NCI-H1105 treated with DMSO at 0.1 percent for 48 hours (cell line): ENCODE data around the gene PLXNA2.
A peak's percentile ranks its signal among the peaks of the same experiment; 100 is the strongest.

ENCODE experiments used
- DNase-seq: peaks from one replicate; lab custom pipeline; 2025; lab: John Stamatoyannopoulos, UW

Gene PLXNA2

DNA sequence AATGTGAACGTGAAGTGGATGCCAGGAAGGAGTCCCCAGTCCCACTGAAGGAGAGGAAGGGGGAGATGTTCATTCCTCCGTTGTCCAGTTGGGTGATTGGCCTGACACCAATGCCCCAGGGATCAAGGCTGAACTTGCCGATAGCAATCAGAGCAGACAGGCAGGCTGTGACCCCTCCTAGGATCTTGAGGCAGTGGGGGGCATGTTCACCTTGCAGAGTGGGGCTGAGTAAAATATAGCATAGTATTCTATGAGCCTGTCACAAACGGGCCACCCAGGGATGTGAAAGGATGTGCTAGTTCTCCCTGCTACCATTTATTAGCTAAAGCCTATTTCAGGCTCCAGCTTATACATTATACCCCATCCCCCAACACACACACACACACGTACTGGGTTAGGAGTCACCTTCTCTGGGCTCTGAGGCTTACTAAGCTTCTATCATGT, 252.6 kb downstream of the PLXNA2 start:
- no peak for DNase-seq

- no peak for DNase-seq
These were observed 253.2 kb downstream of the PLXNA2 start for GRCh38 chr1:207990876-207991582.

- no peak for DNase-seq
These were observed 253.7 kb downstream of the PLXNA2 start for GRCh38 chr1:207990455-207990854.

- DNase-seq: no peak
These were observed 255.6 kb downstream of the PLXNA2 start for GRCh38 chr1:207988326-207989165.

DNA sequence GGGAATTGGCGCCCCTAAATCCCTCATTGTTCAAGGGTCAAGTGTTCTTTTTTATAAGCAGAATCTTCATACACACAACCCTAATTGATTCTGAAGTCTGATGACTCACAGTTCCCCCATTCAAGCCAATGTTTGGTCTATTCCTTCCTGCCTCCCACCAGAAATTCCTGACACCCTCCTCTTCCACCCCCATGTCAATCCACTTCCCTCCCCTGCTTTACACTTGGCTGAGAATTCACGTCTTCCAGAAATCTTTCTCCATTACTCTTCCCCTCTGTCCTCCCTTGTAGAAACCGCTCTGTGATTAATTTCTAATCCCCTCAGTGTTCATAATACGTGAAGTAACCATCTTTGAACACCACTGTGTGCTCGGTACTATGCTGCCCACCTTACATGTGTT, 257.0 kb downstream of the PLXNA2 start:
- DNase-seq: no peak

GRCh38 chr1:207985996-207986395, 258.2 kb downstream of the PLXNA2 start:
- DNase-seq: no peak

DNA sequence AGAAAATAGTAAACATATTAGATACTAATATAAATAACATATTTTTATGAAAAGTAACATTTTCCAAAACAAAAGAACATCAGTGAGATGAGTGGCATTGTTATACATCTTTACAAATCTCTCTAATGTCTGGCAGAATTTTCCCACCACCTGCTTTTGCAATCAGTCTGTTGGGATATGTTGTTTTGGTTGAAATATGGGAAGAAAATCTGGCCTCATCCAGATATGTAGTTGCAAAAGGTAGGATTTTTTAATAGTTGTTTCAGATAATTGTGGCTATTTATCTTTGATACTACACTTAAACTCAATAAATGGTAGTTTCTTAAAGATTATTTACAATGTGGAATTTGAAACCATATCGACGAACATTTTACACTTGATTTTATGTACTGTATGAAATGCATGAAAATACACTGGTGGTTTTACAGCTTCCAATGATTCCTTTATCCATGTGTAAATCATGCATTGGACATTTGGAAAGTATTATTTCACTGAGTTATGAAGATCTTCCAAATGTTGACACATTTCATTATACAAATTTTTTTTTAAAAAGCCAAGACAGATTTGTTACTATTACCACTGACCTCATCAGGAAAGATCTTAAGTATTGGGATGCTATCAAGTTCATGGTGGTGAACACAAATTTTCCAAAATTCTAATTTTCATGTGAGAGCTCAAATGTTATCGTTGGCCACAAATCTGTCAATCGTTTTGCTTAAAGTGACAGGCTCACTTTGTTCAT, 259.2 kb downstream of the PLXNA2 start:
- no peak for DNase-seq

GRCh38 chr1:207983044-207983635, 261.0 kb downstream of the PLXNA2 start:
- no peak for DNase-seq

- no peak for DNase-seq
These were observed 262.2 kb downstream of the PLXNA2 start for GRCh38 chr1:207981976-207982375.

DNA sequence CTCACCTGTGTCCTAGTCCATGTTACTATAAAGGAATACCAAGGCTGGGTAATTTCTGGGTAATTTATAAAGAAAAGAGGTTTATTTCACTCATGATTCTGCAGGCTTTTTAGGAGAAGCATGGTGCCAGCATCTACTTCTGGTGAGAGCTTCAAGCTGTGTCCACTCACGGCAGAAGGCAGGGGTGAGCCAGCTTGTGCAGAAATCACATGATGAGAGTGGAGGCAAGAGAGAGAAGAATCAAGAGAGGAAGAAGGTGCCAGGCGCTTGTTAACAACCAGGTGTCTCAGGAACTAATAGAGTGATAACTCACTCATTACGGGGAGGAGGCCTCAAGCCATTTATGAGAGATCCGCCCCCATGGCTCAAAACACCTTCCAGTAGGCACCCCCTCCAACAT, 265.7 kb downstream of the PLXNA2 start:
- DNase-seq: no peak

DNA sequence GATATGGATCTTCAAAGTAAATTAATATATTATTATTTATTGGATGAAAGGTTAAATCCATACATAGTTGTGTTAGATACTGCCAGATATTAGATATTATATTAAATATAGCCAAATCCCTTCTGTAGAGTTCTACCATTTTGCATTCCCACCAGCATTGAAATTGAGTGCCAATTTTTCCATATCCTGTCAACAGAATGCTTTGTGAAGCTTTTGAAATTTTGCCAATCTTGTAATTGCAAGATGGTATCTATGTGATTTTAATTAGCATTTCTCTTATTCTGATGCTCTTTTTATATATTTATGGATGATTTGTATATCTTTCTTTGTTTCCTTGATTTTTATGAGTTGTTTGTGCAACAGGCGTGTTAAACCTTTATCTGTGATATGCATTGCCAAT, 266.3 kb downstream of the PLXNA2 start:
- DNase-seq: peak; percentile 34

DNA sequence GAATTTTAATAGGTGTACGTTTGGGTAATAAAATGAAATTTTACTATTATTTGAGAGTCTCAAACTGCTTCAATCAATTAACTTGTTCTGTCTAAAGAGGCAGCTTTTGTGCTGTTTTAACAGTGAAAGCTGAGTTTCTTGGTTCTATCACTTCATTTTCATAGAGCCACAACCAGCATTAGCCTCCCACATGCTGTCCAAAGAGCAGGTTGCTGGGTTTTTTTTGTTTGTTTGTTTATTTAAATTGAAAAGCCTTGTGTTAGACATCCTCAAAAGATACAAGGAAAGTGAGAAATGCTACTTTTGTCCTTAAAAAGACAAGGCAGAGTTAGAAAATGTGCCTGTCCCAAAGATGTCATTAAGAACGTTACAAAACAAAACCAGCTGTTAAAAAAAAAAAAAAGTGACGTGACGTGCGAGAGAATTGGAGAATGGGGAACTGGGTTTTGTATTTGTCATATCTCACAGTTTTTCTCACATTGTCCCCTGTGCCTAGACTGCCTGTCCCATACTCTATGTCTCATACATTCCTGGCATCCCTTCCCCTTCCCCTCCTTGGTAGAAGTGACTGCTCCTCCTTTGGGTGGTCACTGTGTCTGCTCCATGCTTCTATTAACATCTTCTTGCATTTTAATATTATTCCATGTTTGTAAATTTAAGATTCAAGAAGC, 270.2 kb downstream of the PLXNA2 start:
- DNase-seq: no peak

DNA sequence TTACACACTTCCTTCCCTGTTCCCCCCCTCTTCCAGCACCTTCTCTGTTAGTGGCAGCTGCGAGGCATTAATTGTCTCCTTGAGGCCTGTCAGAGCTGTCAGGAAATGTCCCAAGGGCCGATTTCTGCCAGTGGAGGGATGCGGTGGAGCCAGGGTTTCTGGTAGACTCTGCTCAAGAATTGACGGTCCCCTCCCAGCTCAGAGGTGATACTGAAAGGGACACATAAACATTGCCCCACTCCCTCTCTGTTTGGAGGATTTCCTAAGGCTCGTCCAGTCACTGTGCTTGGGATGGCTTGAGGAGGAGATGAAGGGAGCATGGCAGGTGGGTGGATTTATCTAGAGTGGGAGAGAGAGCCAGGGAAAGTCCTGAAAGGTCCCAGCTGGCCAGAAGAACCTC, 271.8 kb downstream of the PLXNA2 start:
- DNase-seq: no peak
